ENCODE measurements around the gene EPAS1.

Gene EPAS1

GRCh38 chr2:46313063-46313462, 15.9 kb downstream of the EPAS1 start:
- in situ Hi-C loops (cut with HindIII; ENCODE audit: low sequenced_read_pairs): no loop called here
- no peak overlapping the region for H3K4me3 ChIP-seq (ENCODE audit: low read depth, low read length)
- no peak for DNase-seq (ENCODE audit: low read depth, low spot score)
- TF ChIP-seq CTCF (IDR thresholded peaks at IDR 0.05; ENCODE audit: low read depth, low read length): no peak

- no peak for TF ChIP-seq CTCF (IDR thresholded peaks at IDR 0.05; ENCODE audit: low read depth, low read length)
- DNase-seq (ENCODE audit: low read depth, low spot score): no peak
- in situ Hi-C loops (cut with HindIII; ENCODE audit: low sequenced_read_pairs): no loop called here
- H3K4me3 ChIP-seq (ENCODE audit: low read depth, low read length): no peak overlapping the region
These were observed 17.0 kb downstream of the EPAS1 start for GRCh38 chr2:46314065-46314835.

- peak; percentile 94 for DNase-seq (ENCODE audit: low read depth, low spot score)
- H3K4me3 ChIP-seq (ENCODE audit: low read depth, low read length): no peak overlapping the region
- no peak for TF ChIP-seq CTCF (IDR thresholded peaks at IDR 0.05; ENCODE audit: low read depth, low read length)
- in situ Hi-C loops (cut with HindIII; ENCODE audit: low sequenced_read_pairs): no loop called here
These were observed 18.1 kb downstream of the EPAS1 start for GRCh38 chr2:46315103-46315890.

GRCh38 chr2:46317094-46317486, 19.9 kb downstream of the EPAS1 start:
- in situ Hi-C loops (cut with HindIII; ENCODE audit: low sequenced_read_pairs): no loop called here

GRCh38 chr2:46318579-46319460, 21.6 kb downstream of the EPAS1 start:
- in situ Hi-C loops (cut with HindIII; ENCODE audit: low sequenced_read_pairs): no loop called here
- TF ChIP-seq CTCF (IDR thresholded peaks at IDR 0.05; ENCODE audit: low read depth, low read length): no peak
- no peak for DNase-seq (ENCODE audit: low read depth, low spot score)
- H3K4me3 ChIP-seq (ENCODE audit: low read depth, low read length): no peak overlapping the region

More at GRCh38 chr2:46317094-46317486, 19.9 kb downstream of the EPAS1 start:
- no peak overlapping the region for H3K4me3 ChIP-seq (ENCODE audit: low read depth, low read length)
- DNase-seq (ENCODE audit: low read depth, low spot score): no peak
- no peak for TF ChIP-seq CTCF (IDR thresholded peaks at IDR 0.05; ENCODE audit: low read depth, low read length)

- H3K4me3 ChIP-seq (ENCODE audit: low read depth, low read length): no peak overlapping the region
- in situ Hi-C loops (cut with HindIII; ENCODE audit: low sequenced_read_pairs): no loop called here
- no peak for TF ChIP-seq CTCF (IDR thresholded peaks at IDR 0.05; ENCODE audit: low read depth, low read length)
- DNase-seq (ENCODE audit: low read depth, low spot score): no peak
These were observed 22.5 kb downstream of the EPAS1 start for GRCh38 chr2:46319711-46320110.
